Endodermal cell (in vitro differentiated cells): Measurements from ENCODE around the gene PPT1. TPM values are rescaled to one million over a fixed set of nuclear protein-coding genes. Genes with fewer than 3 reads are reported as not detected.

Source experiments
- DNase-seq: peaks from one replicate; pipeline ENCODE4 v3.0.0-alpha.2; 2017
- H3K27ac ChIP-seq: 2 replicates; pipeline ENCODE4 v1.5.1; 2013; ENCODE audit warnings: mild to moderate bottlenecking, low read depth, low read length, moderate library complexity
- H3K27me3 ChIP-seq: 2 replicates; pipeline ENCODE4 v1.6.1; 2013; ENCODE audit warnings: mild to moderate bottlenecking, low read length, moderate library complexity; ENCODE audit not compliant: insufficient read depth, control insufficient read depth, poor library complexity, severe bottlenecking
- H3K36me3 ChIP-seq: 2 replicates; pipeline ENCODE4 v1.7.0; 2013; ENCODE audit warnings: mild to moderate bottlenecking, low read length, moderate library complexity; ENCODE audit not compliant: control insufficient read depth, insufficient read depth
- H3K4me1 ChIP-seq: one replicate; pipeline ENCODE4 v1.7.0; 2013; ENCODE audit warnings: low read length; ENCODE audit not compliant: control insufficient read depth, insufficient read depth
- H3K4me3 ChIP-seq: 2 replicates; pipeline ENCODE4 v1.5.1; 2013; ENCODE audit warnings: mild to moderate bottlenecking, low read length, moderate library complexity
- H3K9ac ChIP-seq: 2 replicates; pipeline ENCODE4 v1.6.1; 2013; ENCODE audit warnings: mild to moderate bottlenecking, low read length, moderate library complexity; ENCODE audit not compliant: poor library complexity, severe bottlenecking; ENCODE audit errors: extremely low read depth
- H3K9me3 ChIP-seq: 2 replicates; pipeline ENCODE4 v1.6.1; 2013; ENCODE audit warnings: mild to moderate bottlenecking, low read length, moderate library complexity; ENCODE audit not compliant: control insufficient read depth
- H3K27ac Mint-ChIP-seq: 2 replicates; pipeline ENCODE4 v1.8.0; 2020; ENCODE audit warnings: mixed read lengths
- H3K27me3 Mint-ChIP-seq: 2 replicates; pipeline ENCODE4 v1.8.0; 2021; ENCODE audit warnings: mild to moderate bottlenecking, mixed read lengths; ENCODE audit not compliant: insufficient read depth
- H3K36me3 Mint-ChIP-seq: 2 replicates; pipeline ENCODE4 v1.8.0; 2020; ENCODE audit warnings: low read depth, mixed read lengths
- H3K4me1 Mint-ChIP-seq: 2 replicates; pipeline ENCODE4 v1.8.0; 2020; ENCODE audit warnings: mixed read lengths
- H3K4me3 Mint-ChIP-seq: 2 replicates; pipeline ENCODE4 v1.8.0; 2020; ENCODE audit warnings: mild to moderate bottlenecking, moderate library complexity, mixed read lengths
- H3K9me3 Mint-ChIP-seq: 2 replicates; pipeline ENCODE4 v1.8.0; 2020; ENCODE audit warnings: mild to moderate bottlenecking, mixed read lengths
- CTCF ChIP-seq: fragments of 200-600 bp; sonication (generic); conservative IDR thresholded peaks from 2 replicates; pipeline ENCODE4 v1.5.0; 2021; ENCODE audit warnings: antibody characterized with exemption, mild to moderate bottlenecking
- whole genome bisulfite sequencing, 2 experiments: methylation state at CpG; one replicate each; pipeline versions ENCODE4 v1.1.5 to v1.1.7; 2013; ENCODE audit warnings: missing lambda C conversion rate in 2 of 2, mixed read lengths in 1 of 2; ENCODE audit not compliant: insufficient coverage in 1 of 2, insufficient read length in 1 of 2; 5-methylcytosine and 5-hydroxymethylcytosine counted together
- total RNA-seq, 2 donors: library from RNA; stranded (reverse); fragmentation: NEBNext Ultra II Directional in 1 of 2; extraction: Animal tissue kit (Norgen Biotek cat#: 25700) in 1 of 2; gene quantifications; 2 replicates in 1 of 2; 3 replicates in 1 of 2; pipeline ENCODE4 v1.2.1, GENCODE V29; 2021

Gene PPT1
- total RNA-seq, 2 donors from 2014 or later: 85.7 to 111 TPM

- no peak overlapping the region for H3K4me3 ChIP-seq
- no peaks in the 10 kb centered on the region for H3K4me1 ChIP-seq
- DNase-seq: no peak
- no peaks in the 10 kb centered on the region for H3K4me1 Mint-ChIP-seq
- no peaks in the 10 kb centered on the region for H3K36me3 Mint-ChIP-seq
- no peak overlapping the region for H3K9ac ChIP-seq
- peaks cover 16% of the 10 kb centered on the region for H3K9me3 Mint-ChIP-seq
- peaks cover 8% of the 10 kb centered on the region for H3K9me3 ChIP-seq
- no peak overlapping the region for H3K4me3 Mint-ChIP-seq
- TF ChIP-seq CTCF: no peak
- no peaks in the 10 kb centered on the region for H3K36me3 ChIP-seq
- H3K27me3 ChIP-seq: peaks cover 29% of the 10 kb centered on the region
- H3K27ac Mint-ChIP-seq: no peak overlapping the region
- H3K27me3 Mint-ChIP-seq: peaks cover 25% of the 10 kb centered on the region
- H3K27ac ChIP-seq: no peak overlapping the region
These were observed 13.3 kb upstream of the PPT1 start for GRCh38 chr1:40110389-40110788.

GRCh38 chr1:40107290-40107959 is 10.4 kb upstream of the PPT1 start:
- no peak overlapping the region for H3K4me3 Mint-ChIP-seq

GRCh38 chr1:40105028-40105427 is 8.0 kb upstream of the PPT1 start:
- H3K27me3 Mint-ChIP-seq: peaks cover 19% of the 10 kb centered on the region
- Histone ChIP-seq H3K27me3 (peaks cover 24% of the 10 kb centered on the region), H3K4me3 (no peak overlapping the region), H3K9ac (no peak overlapping the region), H3K27ac (no peak overlapping the region), H3K9me3 (peaks cover 1% of the 10 kb centered on the region), H3K4me1 (no peaks in the 10 kb centered on the region), H3K36me3 (no peaks in the 10 kb centered on the region)
- no peak overlapping the region for H3K27ac Mint-ChIP-seq
- no peaks in the 10 kb centered on the region for H3K36me3 Mint-ChIP-seq
- DNase-seq: no peak
- 88% methylated on average over 1 of the region's 1 CpG; no CpG with 5 or more reads in 1 of the 2 experiments for WGBS, 2 experiments
- H3K4me3 Mint-ChIP-seq: no peak overlapping the region
- H3K4me1 Mint-ChIP-seq: no peaks in the 10 kb centered on the region
- TF ChIP-seq CTCF: no peak
- peaks cover 10% of the 10 kb centered on the region for H3K9me3 Mint-ChIP-seq

More at GRCh38 chr1:40107290-40107959, 10.4 kb upstream of the PPT1 start:
- no peak overlapping the region for H3K27ac Mint-ChIP-seq
- peaks cover 22% of the 10 kb centered on the region for H3K9me3 Mint-ChIP-seq
- 89 to 92% methylated on average over 4 to 6 of the region's 6 CpGs for WGBS, 2 experiments
- Histone ChIP-seq H3K4me1 (no peaks in the 10 kb centered on the region), H3K9ac (no peak overlapping the region), H3K27ac (no peak overlapping the region), H3K4me3 (no peak overlapping the region), H3K27me3 (peaks cover 22% of the 10 kb centered on the region), H3K36me3 (no peaks in the 10 kb centered on the region), H3K9me3 (peaks cover 8% of the 10 kb centered on the region)
- TF ChIP-seq CTCF: no peak
- H3K27me3 Mint-ChIP-seq: peaks cover 24% of the 10 kb centered on the region
- no peaks in the 10 kb centered on the region for H3K36me3 Mint-ChIP-seq
- DNase-seq: peak; percentile 48
- H3K4me1 Mint-ChIP-seq: no peaks in the 10 kb centered on the region
